Loucy (cell line): ENCODE measurements around the gene SUSD6.

Experiments
- EZH2phosphoT487 ChIP-seq: fragments of 200-600 bp; IDR thresholded peaks from 2 replicates; pipeline ENCODE4 v1.6.1; 2018; ENCODE audit warnings: antibody characterized with exemption, mild to moderate bottlenecking, moderate library complexity, borderline replicate concordance
- TF ChIP-seq, protein P1 (sequence below): fragments of 200-600 bp; sonication (generic); conservative IDR thresholded peaks from 2 replicates; pipeline ENCODE4 v1.5.1; 2014; ENCODE audit warnings: mild to moderate bottlenecking, antibody characterized with exemption, low read length

DNA sequence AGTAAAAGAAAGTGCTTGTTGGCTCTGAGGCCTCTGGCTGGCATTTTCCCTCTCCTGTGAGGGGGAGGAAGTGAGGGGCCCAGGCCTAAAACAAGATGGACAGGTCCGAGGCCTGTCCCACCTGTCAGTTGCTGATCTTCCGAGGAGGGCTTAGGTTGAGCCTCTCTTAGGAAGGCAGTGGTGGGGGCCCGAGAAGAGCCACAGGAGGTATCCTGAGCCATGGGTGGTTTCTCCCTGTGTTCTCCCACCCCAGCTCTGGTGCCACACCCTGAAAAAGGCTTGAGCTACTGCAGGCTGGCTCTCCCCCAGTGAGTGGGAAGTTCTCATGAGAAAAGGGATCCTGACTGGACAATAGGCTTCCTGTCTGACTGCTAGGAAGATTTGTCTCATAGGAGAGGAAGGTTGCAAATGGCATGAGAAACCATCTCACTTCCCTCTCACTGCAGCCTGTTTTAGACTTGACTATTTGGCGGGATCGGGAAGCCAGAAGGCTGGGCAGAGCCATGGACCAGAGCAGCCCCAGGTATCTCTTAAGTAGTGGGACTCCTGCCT is 83.4 kb downstream of the SUSD6 start:
- TF ChIP-seq, protein P1, sequence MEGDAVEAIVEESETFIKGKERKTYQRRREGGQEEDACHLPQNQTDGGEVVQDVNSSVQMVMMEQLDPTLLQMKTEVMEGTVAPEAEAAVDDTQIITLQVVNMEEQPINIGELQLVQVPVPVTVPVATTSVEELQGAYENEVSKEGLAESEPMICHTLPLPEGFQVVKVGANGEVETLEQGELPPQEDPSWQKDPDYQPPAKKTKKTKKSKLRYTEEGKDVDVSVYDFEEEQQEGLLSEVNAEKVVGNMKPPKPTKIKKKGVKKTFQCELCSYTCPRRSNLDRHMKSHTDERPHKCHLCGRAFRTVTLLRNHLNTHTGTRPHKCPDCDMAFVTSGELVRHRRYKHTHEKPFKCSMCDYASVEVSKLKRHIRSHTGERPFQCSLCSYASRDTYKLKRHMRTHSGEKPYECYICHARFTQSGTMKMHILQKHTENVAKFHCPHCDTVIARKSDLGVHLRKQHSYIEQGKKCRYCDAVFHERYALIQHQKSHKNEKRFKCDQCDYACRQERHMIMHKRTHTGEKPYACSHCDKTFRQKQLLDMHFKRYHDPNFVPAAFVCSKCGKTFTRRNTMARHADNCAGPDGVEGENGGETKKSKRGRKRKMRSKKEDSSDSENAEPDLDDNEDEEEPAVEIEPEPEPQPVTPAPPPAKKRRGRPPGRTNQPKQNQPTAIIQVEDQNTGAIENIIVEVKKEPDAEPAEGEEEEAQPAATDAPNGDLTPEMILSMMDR = no peak
- TF ChIP-seq EZH2phosphoT487 = no peak
